GM18498 (cell line): ENCODE results near the gene GBP5.

ENCODE experiments used
- ATAC-seq: cut with Tn5 transposase; IDR thresholded peaks from one replicate; pipeline ENCODE4 v1.9.1; 2021; ENCODE audit warnings: mild to moderate bottlenecking, moderate library complexity; ENCODE audit not compliant: unreplicated experiment

The GBP5 gene

GRCh38 chr1:89272269-89273041, at the start of gene GBP5:
TSS of gene GBP5 (minus strand) at chr1:89272860. CDS start at chr1:89269555, 3,305 bp downstream.
- peak; percentile 83 for ATAC-seq

- no peak for ATAC-seq
Observed at GRCh38 chr1:89322402-89322801, 49.7 kb upstream of the GBP5 start.

GRCh38 chr1:89312572-89312971, 39.9 kb upstream of the GBP5 start:
- ATAC-seq, result no peak

- peak; percentile 49 for ATAC-seq
Observed at GRCh38 chr1:89311757-89312156, 39.1 kb upstream of the GBP5 start.

- peak; percentile 23 for ATAC-seq
Observed at GRCh38 chr1:89310976-89311375, 38.3 kb upstream of the GBP5 start.

GRCh38 chr1:89310505-89310904, 37.8 kb upstream of the GBP5 start:
- peak; percentile 86 for ATAC-seq

GRCh38 chr1:89309828-89310227, 37.2 kb upstream of the GBP5 start:
- no peak for ATAC-seq

GRCh38 chr1:89306273-89306672, 33.6 kb upstream of the GBP5 start:
- no peak for ATAC-seq

- ATAC-seq, result no peak
Observed at GRCh38 chr1:89305493-89305892, 32.8 kb upstream of the GBP5 start.

GRCh38 chr1:89304572-89305230, 32.0 kb upstream of the GBP5 start:
- ATAC-seq, result no peak

- no peak for ATAC-seq
Observed at GRCh38 chr1:89302697-89303332, 30.2 kb upstream of the GBP5 start.

- peak; percentile 87 for ATAC-seq
Observed at GRCh38 chr1:89299739-89300463, 27.2 kb upstream of the GBP5 start.

GRCh38 chr1:89298461-89298860, 25.8 kb upstream of the GBP5 start:
- ATAC-seq, result no peak

GRCh38 chr1:89295187-89295586, 22.5 kb upstream of the GBP5 start:
- no peak for ATAC-seq

GRCh38 chr1:89291276-89291675, 18.6 kb upstream of the GBP5 start:
- no peak for ATAC-seq

GRCh38 chr1:89288051-89288340, 15.3 kb upstream of the GBP5 start:
- ATAC-seq, result no peak

- peak; percentile 40 for ATAC-seq
Observed at GRCh38 chr1:89287181-89288050, 14.8 kb upstream of the GBP5 start.

- peak; percentile 92 for ATAC-seq
Observed at GRCh38 chr1:89286549-89287180, 14.0 kb upstream of the GBP5 start.

- ATAC-seq, result no peak
Observed at GRCh38 chr1:89285745-89286380, 13.2 kb upstream of the GBP5 start.
